Measurements from ENCODE around the gene IER5. TPM values are rescaled to one million over a fixed set of nuclear protein-coding genes. Genes with fewer than 3 reads are reported as not detected.

Gene IER5
- total RNA-seq, 1 experiment from 2014 or later = 47.5 TPM

DNA sequence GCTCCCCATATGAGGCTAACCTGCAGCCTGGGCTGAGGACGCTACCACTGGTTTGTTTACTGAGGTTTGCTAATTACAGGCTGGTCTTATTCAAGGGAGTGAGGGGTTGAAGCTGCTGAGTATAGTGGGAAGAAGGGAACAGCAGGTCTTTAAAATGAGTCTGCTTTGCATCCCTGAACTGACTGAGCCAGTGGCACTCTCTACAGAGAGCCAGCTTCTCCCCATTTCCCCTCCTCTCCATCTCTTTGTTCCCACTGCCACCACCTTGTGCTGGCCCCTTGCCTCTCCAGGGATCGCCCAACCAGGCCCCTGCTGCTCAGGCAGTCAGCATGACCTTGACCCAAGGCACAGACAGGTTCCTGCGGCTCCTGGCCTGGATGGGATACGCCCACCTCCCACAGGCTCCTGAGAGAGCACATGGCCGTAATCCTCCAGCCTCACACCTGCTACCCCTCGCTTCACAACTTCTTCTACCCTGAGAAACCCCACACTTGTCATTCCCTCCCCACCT lies 45.0 kb downstream of the IER5 start:
- intact Hi-C loops (cut with micrococcal nuclease) = no loop called here
- H3K4me1 Mint-ChIP-seq (ENCODE audit: insufficient read depth, unreplicated experiment) = peaks cover 44% of the 10 kb centered on the region
- TF ChIP-seq CTCF (IDR thresholded peaks at IDR 0.05; ENCODE audit: unreplicated experiment) = no peak
- POLR2A ChIA-PET = interaction anchor here (0.7 to 24.8 kb wide), 3 partner anchors 29 to 99 kb away, joined by 3 to 1402 read pairs (median 3); partner anchors contain the start of gene IER5
- H3K27ac Mint-ChIP-seq (ENCODE audit: low read depth, unreplicated experiment) = peak overlapping the region; percentile 100
- H3K9me3 Mint-ChIP-seq (ENCODE audit: unreplicated experiment) = no peaks in the 10 kb centered on the region
- no peaks in the 10 kb centered on the region for H3K27me3 Mint-ChIP-seq (ENCODE audit: insufficient read depth, unreplicated experiment)
- CTCF ChIA-PET = interaction anchor here (0.9 to 1.5 kb wide), 5 partner anchors 8 to 35 kb away, joined by 3 to 5 read pairs (median 3); no protein-coding TSS in a partner anchor
- DNase-seq (ENCODE audit: unreplicated experiment) = no peak
- no peaks in the 10 kb centered on the region for H3K36me3 Mint-ChIP-seq (ENCODE audit: insufficient read depth, unreplicated experiment)
- no peak overlapping the region for H3K4me3 Mint-ChIP-seq (ENCODE audit: unreplicated experiment)
- BruUV-seq (replicated peaks) = no TSS peak

GRCh38 chr1:181133969-181134418 lies 45.5 kb downstream of the IER5 start:
- Mint-ChIP-seq H3K27ac (ENCODE audit: low read depth, unreplicated experiment) (peak overlapping the region; percentile 100), H3K4me3 (ENCODE audit: unreplicated experiment) (no peak overlapping the region), H3K9me3 (ENCODE audit: unreplicated experiment) (no peaks in the 10 kb centered on the region), H3K36me3 (ENCODE audit: insufficient read depth, unreplicated experiment) (no peaks in the 10 kb centered on the region), H3K27me3 (ENCODE audit: insufficient read depth, unreplicated experiment) (no peaks in the 10 kb centered on the region), H3K4me1 (ENCODE audit: insufficient read depth, unreplicated experiment) (peaks cover 46% of the 10 kb centered on the region)
- TF ChIP-seq CTCF (IDR thresholded peaks at IDR 0.05; ENCODE audit: unreplicated experiment) = no peak
- no TSS peak for BruUV-seq (replicated peaks)
- DNase-seq (ENCODE audit: unreplicated experiment) = no peak
- intact Hi-C loops (cut with micrococcal nuclease) = loop anchor here (2.0 kb wide), 1 partner anchor 111 kb away; the partner anchor contains the start of gene STX6
- POLR2A ChIA-PET = interaction anchor here (0.7 to 24.8 kb wide), 9 partner anchors 8 to 632 kb away, joined by 3 to 1402 read pairs (median 16); partner anchors contain the start of genes ACBD6, IER5, MR1 and STX6
- CTCF ChIA-PET = interaction anchor here (0.6 to 2.3 kb wide), 9 partner anchors 8 to 251 kb away, joined by 3 to 11 read pairs (median 4); no protein-coding TSS in a partner anchor

GRCh38 chr1:181134543-181135436 lies 46.3 kb downstream of the IER5 start:
- CTCF ChIA-PET = interaction anchor here (0.6 to 9.3 kb wide), 16 partner anchors 9 to 251 kb away, joined by 3 to 198 read pairs (median 4); no protein-coding TSS in a partner anchor
- POLR2A ChIA-PET = interaction anchor here (0.6 to 24.8 kb wide), 21 partner anchors 8 to 654 kb away, joined by 3 to 1402 read pairs (median 4); partner anchors contain the start of genes ACBD6, IER5, MR1 and STX6
- BruUV-seq (replicated peaks) = TSS peak; percentile 82

More at GRCh38 chr1:181134543-181135436, 46.3 kb downstream of the IER5 start:
- no peaks in the 10 kb centered on the region for H3K27me3 Mint-ChIP-seq (ENCODE audit: insufficient read depth, unreplicated experiment)
- no peak for TF ChIP-seq CTCF (IDR thresholded peaks at IDR 0.05; ENCODE audit: unreplicated experiment)
- peaks cover 54% of the 10 kb centered on the region for H3K4me1 Mint-ChIP-seq (ENCODE audit: insufficient read depth, unreplicated experiment)
- peak overlapping the region; percentile 71 for H3K4me3 Mint-ChIP-seq (ENCODE audit: unreplicated experiment)
- DNase-seq (ENCODE audit: unreplicated experiment) = peak; percentile 96
- H3K36me3 Mint-ChIP-seq (ENCODE audit: insufficient read depth, unreplicated experiment) = no peaks in the 10 kb centered on the region
- H3K9me3 Mint-ChIP-seq (ENCODE audit: unreplicated experiment) = no peaks in the 10 kb centered on the region
- H3K27ac Mint-ChIP-seq (ENCODE audit: low read depth, unreplicated experiment) = peak overlapping the region; percentile 100
- intact Hi-C loops (cut with micrococcal nuclease) = loop anchor here (1.0 to 2.0 kb wide), 4 partner anchors 22 to 112 kb away; partner anchors contain the start of gene STX6

All from MCF 10A (cell line).